ENCODE results near the gene TGFBR3.

TGFBR3 gene

DNA sequence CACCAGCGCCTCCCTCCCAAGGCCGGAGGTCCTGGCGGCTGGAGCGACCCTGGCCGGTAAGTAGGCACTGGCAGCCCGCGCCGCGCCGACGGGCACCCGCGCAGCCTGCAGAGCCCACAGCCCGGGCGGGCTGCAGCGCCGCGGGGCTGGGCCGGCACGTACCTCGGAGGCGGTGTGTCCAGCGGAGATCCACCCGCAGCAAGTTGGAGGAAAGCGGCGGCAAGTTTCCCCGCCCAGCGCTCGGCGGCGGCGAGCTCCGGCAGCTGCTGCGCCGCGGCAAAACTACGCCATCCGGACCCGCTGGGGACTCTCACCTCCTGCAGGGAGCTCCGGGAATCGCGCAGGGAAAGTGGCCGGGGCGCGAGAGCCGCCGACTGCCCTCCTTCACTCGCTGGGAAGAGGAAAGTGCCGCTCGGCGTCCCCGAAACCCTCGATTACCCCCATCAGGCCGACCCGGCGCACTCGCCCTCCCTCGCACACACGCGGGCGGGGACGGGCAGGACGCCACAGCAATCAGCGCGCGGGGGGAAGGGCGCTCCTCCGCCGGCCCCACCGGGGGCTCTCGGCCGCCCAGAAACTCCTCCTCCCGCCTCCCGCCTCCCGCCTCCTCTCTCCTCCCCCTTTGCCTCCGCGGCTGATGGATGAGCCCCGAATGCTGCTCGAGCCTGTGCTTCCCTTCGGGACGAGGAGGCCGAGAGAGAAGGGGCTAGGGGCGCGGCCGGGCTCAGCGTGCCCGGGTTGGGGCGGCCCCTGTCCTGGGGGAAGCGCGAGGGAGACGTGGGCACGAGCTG is at the start of gene TGFBR3:
Gene TGFBR3, minus strand, starts transcription at position 436 of the 791 bp plus-strand sequence. CDS start 24,620 bp downstream, outside the sequence.
- DNase-seq (ENCODE audit: low read depth) = peak; percentile 64

DNA sequence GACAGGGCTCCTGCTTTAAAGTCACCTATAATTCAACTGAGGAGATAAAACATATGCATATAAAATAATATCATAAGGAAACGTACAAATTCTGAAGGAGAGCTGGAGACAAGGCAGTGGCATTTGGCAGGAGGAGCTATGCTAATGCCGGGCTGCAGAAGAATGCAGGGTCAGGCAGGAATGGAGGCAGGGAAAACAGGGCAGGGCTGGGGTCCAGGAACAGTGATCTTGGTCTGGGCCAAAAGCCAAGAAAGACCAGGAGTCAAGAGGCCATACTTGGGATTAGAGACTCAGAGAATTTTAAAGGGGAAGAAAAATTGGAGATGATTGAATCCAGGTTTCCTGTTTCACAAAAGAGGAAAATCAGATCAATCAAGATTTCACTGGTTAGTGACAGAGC is 43.3 kb upstream of the TGFBR3 start:
- DNase-seq (ENCODE audit: low read depth) = no peak

DNA sequence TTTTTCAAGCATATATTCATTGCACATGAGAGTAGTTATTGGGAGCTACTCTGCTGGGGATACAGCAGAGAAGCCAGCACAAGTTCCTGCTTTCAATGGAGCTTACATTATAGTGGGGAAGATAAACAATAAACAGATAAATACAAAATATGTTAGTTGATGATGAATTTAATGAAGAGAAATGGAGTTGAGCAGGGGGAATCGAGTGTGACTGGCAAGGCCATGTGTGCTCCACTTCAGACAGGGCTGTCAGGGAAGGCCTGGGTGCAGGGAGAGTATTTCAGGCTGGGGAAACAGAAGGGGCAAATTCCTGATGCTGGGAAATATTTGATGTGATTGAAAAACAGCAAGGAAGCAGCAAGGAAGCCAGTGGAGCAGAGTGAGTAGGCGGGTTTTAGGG is 42.1 kb upstream of the TGFBR3 start:
- no peak for DNase-seq (ENCODE audit: low read depth)

DNA sequence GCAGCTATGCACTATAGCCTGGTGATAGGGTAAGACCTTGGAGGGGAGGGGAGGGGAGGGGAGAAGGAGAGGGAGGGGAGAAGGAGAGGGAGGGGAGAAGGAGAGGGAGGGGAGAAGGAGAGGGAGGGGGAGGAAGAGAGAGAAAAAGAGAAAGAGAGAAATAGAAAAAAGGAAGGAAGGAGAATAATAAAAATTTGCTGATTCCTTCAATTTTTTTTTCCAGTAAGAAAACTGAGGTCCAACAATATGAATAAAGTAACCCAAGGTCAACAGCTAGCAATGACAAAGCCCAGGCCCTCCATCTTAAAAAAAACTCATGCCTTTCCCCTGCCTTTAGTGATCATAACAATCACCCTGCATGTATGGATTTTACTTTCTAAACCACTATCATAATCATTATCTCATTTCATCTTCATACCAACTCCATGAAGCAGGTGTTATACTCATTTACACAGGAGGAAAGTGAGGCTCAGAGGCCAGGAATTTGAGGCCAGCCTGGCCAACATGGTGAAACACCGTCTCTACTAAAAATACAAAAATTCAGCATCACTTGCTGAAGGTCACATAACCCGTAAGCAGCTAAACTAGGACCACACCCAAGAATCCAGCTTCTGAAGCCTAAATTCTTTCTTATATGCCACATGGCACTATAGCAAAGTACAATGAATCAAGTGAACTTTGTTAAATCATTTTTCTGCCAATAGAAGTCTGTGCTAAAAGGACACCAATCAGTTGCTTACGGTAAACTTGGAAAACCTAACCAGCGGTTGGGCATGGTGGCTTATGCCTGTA is 39.9 kb upstream of the TGFBR3 start:
- no peak for DNase-seq (ENCODE audit: low read depth)

DNA sequence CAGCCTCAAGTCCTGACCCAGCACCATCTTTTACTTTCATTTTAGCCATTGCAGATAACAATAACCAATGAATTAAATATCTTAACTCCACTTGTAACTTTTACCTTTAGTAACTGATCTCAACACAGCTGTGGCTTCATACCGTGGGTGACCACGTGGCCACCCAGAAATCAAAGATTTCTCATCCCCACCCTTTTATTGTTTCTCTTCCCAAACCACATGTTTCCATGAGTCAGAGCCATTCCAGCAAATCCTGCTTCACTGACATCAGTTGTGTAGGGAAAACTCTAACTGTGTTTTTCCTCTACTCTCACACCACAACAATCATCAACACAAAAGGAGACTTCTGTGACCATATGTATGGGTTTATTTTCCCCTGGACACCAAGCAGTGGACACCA is 38.2 kb upstream of the TGFBR3 start:
- DNase-seq (ENCODE audit: low read depth) = no peak

DNA sequence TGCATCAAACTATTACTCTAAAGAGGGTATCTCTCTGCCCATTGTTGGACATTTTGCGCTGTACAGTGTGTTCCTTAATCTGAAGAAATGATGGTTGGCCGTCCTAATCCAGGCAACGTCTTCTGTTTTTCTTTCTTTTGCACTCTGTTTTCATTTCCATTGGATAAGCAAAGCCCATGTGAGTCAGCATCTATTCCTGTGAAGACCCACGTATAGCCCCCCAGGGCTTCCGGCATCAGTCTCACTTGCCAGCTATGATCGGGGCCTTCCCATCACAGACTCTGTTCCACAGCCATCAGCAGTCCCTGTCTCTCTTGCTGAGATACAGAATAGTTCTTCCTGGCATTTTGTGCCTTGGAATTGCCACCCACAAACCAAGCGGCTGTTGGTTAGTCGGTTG is 34.0 kb upstream of the TGFBR3 start:
- DNase-seq (ENCODE audit: low read depth) = no peak

DNA sequence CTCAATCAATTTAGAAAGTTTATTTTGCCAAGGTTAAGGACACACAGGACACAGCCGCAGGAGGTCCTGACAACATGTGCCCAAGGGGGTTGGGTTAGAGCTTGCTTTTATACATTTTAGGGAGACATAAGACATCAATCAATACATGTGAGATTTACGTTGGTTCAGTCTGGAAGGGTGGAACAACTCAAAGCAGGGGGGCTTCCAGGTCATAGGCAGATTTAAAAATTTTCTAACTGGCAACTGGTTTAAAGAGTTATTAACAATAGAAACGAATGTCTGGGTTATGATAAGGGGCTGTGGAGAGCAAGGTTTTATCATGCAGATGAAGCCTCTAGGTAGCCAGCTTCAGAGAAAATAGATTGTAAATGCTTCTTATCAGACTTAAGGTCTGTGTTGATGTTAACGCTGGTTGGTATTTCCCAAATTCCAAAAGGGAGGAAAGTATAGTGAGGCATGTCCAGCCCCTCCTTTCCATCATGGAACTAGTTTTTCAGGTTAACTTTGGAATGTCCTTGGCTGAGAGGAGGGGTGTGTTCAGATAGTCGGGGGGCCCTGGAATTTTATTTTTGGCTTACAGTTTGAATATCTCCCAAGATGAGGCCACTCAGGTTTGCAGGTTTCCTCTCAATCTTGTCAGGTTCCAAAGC is 31.0 kb upstream of the TGFBR3 start:
- DNase-seq (ENCODE audit: low read depth) = no peak

DNA sequence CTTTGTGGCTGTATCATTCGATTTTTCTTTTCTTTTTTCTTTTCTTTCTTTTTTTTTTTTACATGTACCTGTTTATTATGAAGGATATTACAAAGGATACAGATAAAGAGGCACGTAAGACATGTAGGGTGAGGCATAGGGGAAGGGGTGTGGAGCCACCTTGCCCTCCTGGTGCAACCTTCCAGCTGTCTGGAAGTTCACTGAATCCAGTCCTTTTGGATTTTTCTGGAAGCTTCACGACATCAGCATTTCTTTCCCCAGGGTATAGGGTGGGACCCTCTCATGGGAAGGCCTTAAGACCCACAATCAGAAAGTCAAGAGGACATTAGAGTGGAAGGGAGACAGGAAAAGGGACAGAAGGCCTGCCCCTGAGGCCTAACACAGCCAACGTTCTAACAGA is 30.1 kb upstream of the TGFBR3 start:
- DNase-seq (ENCODE audit: low read depth) = no peak

DNA sequence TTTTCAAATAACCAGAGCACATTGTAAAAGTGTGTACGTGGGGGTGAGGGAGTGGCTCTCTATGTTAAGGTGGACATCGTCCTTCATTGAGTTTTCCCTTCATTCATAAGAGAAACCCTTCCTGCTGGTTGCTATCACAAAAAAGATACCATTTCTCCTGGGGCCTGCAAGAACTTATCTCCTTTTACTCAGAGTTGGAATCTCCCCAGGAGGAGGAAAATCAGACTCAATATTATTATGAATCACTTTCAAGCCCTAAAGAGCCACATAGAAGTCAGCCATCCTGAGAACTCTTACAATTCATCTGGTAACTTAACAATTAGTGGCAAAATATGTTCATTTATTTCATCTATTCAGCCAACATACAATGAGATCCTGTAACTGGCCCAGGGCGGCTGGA is 27.1 kb upstream of the TGFBR3 start:
- DNase-seq (ENCODE audit: low read depth) = no peak

DNA sequence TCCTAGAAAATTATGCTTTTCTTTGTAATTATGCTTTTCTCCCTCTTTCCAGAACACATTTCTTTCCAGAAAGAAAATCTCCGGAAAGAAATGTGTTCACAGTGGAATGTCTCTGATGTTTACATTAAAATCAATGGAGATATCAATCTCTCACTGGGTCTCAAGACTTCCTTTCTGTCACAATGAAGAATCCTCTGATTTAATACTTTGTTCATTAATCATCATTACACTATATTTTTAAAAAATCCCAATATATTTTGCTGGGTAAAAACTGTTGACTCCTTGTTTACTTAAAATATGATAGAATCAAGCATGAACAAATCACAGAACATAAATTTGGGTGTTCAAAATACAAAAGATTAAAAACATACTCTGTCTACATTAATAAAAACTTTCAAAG is 26.3 kb upstream of the TGFBR3 start:
- DNase-seq (ENCODE audit: low read depth) = no peak

DNA sequence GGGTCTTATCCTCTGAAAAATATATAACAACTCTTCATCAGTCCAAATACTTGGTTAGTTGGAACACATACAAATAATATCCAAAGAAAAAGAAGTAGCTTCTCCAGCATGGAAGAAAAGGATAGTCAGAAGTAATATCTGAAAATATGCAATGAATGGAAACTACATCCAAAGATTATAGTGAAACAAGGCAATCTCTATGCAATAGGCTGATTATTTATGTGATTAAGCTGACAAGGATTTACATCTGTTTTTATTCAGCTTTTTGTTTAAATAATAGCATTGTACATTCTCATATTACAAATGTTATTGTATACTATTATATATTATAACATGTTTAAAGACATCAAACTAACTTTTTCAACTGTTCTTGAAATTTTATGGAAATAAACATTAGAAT is 15.3 kb upstream of the TGFBR3 start:
- DNase-seq (ENCODE audit: low read depth) = no peak

DNA sequence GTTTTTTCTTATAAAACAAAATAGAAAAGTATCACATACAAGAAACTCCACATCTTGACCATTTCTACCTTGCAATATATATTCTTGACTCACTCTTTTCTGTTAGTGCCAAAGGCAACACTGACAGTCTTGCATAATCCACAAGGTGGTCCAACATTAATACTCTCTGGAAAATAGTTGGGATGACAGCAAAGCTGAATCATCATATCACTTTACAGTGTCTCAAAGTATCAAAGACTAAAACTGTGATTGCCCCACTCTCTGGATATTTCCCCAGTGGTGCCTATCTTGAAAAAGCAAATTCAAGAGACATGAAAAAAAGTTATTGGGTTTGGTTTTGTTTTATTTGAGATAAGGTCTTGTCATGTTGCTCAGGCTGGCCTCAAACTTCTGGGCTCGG is 14.6 kb upstream of the TGFBR3 start:
- no peak for DNase-seq (ENCODE audit: low read depth)

DNA sequence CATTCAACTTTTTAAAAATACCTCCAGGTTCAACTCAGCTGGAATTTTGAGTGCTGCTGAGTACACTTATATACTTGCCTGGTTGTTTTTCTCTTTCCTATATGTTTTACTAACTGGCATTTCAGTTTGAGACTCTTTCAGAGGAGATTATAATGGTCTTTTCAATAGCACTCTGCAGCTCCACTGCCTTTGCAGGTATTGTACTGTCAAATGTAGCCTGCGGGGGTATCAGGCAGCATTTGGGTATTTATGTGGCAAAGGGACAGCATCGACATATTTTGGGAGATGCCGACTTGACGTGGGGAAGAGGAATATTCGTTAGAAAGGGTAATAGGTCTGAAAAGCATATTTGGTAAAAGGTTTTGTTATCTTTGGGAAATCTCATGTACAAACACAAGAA is 11.1 kb upstream of the TGFBR3 start:
- DNase-seq (ENCODE audit: low read depth) = no peak

DNA sequence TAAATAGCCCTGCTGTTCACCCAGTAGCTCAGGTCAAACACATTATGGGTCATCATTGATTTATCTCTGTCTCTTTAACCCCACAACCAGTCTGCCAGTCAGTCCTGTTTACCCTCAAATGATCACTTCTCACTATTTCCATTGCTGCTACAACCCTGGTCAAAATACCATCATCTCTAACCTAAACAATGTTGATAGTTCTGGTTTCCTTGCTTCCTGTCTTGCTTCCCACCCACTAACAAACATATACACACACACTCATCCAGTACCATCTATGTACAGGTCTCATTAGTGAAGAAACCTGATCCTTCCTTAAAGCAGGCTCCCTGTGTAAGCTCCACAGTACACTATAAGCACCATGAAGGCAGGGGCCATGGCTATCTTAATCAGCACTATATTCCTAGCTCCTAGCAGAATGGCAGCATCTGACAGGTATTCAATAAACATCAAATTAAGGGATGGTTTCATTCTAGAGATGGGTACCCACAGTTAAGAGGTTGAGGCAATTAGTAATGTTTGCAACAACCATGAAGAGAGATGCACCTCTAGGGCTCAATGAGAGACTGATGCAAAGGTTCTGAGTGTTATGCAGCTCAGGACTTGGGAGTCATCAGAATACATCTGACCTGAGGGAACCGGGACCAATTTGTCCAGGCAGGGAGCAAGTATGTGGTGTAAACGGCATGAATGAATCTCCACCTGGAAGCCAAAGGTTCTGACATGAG is 10.0 kb upstream of the TGFBR3 start:
- DNase-seq (ENCODE audit: low read depth) = no peak

DNA sequence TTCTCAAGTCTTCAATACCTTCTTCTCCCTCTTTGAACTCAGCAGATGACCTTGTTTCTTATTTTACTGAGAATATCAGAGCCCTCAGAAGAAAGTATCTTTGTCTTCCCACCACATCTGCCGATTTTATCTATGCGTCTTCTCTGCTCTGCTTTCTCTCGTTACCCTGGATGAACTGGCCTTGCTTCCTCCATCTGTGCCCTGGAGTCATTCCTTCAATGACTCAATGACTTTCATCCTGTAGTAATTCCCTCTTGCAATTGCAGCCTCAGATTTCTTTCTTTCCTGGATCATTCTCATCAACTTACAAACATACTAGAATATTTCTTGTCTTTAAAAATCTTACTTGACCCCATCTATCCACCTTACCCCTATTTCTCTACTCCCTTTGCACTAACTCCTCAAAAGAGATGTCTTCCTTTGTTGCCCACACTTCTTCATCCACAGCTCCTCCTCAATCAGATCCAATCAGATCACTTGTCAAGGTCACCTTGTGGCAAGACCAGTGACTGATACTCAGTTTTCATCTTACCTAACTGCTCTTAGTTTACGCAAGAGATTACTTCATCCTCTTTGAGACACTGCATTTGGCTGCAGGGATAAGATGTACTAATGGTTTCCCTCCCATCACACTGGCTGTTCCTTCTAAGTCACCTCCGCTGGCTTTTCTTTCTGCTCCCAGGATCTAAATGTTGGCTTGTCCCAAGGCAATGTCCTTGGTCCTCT is 8.2 kb upstream of the TGFBR3 start:
- no peak for DNase-seq (ENCODE audit: low read depth)

DNA sequence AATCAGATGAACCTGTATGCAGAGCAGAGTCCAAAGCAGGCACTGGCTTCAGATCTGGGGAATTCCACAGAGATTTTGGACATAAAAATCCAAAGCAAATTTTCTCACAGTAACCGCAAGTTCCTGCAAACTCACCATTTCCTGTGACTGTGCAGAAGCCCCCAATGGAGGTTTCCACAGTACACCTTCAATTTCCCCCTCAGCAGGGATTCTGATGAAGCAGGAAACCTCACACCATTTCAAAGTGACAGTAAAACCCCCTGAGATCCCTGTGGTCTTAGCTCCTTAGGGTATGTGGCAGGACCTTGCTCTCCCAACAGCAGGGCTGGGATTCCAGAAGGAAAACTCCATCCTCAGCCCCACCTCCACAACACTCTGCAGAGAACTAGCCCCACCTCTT is 6.0 kb upstream of the TGFBR3 start:
- no peak for DNase-seq (ENCODE audit: low read depth)

DNA sequence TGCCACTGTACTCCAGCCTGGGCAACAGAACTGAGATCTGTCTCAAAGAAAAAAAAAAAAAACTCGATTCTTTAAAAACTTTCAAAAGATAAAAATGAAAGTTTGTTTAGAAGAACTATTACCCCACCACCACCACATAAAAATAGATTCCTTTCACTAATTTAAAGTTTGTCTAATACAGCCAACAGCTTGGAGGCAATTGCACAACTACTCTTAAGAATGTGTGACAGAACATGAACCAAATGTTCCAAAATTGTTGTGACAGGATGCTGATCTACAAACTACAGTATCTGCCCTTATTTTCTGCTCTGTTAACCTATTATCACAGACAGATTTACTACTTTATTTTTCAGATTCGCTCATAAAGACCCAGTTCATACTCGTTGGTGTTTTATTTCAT is 5.5 kb upstream of the TGFBR3 start:
- no peak for DNase-seq (ENCODE audit: low read depth)

DNA sequence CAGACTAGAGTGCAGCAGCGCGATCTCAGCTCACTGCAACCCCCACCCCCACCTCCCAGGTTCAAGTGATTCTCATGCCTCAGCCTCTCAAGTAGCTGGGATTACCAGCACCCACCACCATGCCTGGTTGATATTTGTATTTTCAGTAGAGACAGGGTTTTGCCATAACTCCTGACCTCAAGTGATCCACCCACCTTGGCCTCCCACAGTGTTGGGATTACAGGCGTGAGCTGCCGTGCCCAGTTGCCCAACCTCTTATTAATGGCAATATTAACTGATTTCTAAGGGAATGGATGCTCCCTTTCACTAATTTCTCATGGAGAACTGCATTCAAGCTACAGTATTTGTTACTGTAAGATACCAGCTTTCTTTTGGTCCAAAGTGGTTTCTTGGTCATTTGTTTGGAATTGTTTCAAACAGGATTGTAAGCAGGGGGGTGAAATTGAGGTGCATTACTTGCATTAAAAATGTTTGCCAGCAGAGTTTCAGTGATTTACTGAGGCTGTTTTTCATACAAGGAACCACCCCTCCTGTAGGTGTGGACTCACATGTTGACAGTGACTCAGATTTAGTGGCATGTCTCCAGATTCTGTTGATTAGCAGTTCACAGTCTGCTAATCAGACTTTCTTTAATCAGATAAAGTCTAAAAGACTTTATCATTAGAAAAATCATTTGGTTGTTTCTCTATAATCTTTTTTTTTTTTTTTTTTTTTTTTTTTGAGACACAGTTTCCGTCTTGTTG is 3.9 kb upstream of the TGFBR3 start:
- DNase-seq (ENCODE audit: low read depth) = no peak

DNA sequence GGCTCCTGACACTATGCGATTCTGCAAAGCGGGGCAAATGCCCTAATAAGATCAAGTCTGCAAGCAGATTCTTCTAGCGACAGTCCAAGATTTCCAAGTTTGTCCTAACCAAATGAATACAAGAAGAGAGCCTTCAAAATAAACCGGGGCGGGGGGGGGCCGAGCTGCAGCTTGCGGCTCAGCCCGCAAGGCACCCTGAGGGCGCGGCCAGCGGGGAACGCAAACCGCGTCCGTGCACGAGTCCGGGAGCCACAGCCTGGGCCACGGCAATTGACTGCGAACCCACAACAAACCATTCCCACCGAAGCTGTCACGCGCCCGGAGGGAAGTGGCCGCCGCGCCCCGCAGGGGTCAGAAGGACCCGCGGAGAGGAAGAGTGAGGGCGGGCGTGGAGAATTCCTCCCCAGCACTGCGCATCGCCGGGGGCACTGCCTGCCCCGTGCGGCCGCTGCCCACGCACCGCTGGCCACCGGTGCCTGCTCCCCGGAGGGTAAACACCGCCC is 687 bp downstream of the TGFBR3 start:
- DNase-seq (ENCODE audit: low read depth) = no peak

DNA sequence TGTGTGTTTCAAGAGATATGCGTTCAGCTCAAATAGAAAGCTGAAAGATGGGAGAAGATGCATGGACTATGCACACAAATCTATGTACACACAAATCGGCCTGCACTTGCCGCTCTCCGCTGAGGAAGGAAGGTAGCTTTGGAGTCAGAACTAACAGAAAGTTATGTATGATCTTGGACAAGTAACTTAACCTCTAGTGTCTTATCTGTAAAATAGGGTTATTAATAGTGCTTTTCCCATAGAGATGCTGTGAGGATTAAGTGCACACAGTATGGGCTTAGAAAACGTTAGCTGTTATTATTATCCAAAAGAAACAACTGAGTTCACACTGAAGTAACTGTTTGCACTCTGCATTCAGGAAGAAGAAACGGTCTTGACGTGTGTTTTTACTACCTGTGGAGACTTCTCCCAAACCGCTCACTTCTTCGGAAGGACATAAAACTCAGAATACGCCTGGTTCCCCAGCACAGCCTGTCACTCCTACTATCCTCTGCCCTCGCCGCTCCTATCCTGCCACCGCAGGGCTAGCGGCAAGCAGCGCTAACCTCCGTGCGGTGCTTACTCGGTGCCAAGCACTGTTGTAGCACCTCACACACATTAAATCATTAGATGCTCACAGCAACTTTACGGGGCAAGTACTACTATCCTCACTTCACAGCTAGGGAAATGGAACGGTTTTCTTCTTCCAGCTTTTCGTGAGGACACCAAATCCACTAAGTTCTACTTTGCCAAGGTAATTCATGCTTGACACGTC is 1.3 kb downstream of the TGFBR3 start:
- no peak for DNase-seq (ENCODE audit: low read depth)
